ENCODE results near the gene DAPK1.

- no peak for TF ChIP-seq EP300 (IDR thresholded peaks at IDR 0.05; ENCODE audit: borderline replicate concordance)
- TF ChIP-seq NFIC (IDR thresholded peaks at IDR 0.05) = no peak
- TF ChIP-seq REST (IDR thresholded peaks at IDR 0.05; ENCODE audit: low read depth) = no peak
- no peak for TF ChIP-seq TCF12 (IDR thresholded peaks at IDR 0.05; ENCODE audit: low read depth)
- no peak for TF ChIP-seq FOXM1 (IDR thresholded peaks at IDR 0.05; ENCODE audit: borderline replicate concordance, low read depth)
- TF ChIP-seq TAF1 (IDR thresholded peaks at IDR 0.05; ENCODE audit: low read depth) = no peak
These were observed 187.8 kb downstream of the DAPK1 start for GRCh38 chr9:87685441-87685840.

All from Ishikawa (cell line).